Neuron (in vitro differentiated cells): ENCODE measurements around the gene VAX1.
"Not testable (repeated sequence)": the region's sequence is repeated elsewhere in the genome, so short reads cannot be mapped to it uniquely, and the experiment has no call there.

ENCODE experiments used
- H2AFZ ChIP-seq: one replicate; pipeline ENCODE4 v1.6.1; 2013; ENCODE audit warnings: low read depth, mild to moderate bottlenecking, inconsistent platforms, low read length, moderate library complexity
- H3K27me3 ChIP-seq: one replicate; pipeline ENCODE4 v1.6.1; 2013; ENCODE audit warnings: low read length; ENCODE audit not compliant: insufficient read depth
- H3K36me3 ChIP-seq: one replicate; pipeline ENCODE4 v1.6.1; 2013; ENCODE audit warnings: low read length; ENCODE audit not compliant: insufficient read depth
- H3K4me1 ChIP-seq: one replicate; pipeline ENCODE4 v1.6.1; 2013; ENCODE audit warnings: low read length; ENCODE audit not compliant: insufficient read depth
- H3K4me3 ChIP-seq: 2 replicates; pipeline ENCODE4 v1.5.1; 2013; ENCODE audit warnings: mild to moderate bottlenecking, low read length, moderate library complexity
- H3K9me3 ChIP-seq: one replicate; pipeline ENCODE4 v1.6.1; 2013; ENCODE audit warnings: low read length

The VAX1 gene

DNA sequence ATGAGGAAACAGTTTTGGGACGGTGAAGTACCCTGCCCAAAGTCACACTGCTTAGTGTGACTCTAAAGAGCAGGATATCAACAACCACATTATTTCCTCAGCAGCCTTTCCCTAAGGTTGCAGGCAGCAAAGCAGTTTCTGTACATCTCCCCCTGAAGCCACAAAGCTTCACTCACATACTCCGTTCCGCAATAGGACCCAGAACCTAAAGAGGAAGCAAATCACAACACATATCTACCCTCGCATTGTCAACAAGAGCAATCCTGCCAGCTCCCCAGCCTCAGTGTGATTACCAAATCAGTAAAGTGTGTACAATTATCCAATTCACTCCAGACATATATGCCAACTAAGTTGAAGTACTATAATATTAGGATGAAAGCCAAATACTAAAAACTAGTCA is 30.8 kb downstream of the VAX1 start:
- Histone ChIP-seq H3K9me3 (no peaks in the 10 kb centered on the region), H3K4me1 (no peaks in the 10 kb centered on the region), H2AFZ (no peak overlapping the region), H3K36me3 (no peaks in the 10 kb centered on the region), H3K27me3 (peaks cover 6% of the 10 kb centered on the region), H3K4me3 (no peak overlapping the region)

GRCh38 chr10:117096599-117097201 is 41.4 kb downstream of the VAX1 start:
- no peaks in the 10 kb centered on the region for H3K36me3 ChIP-seq
- peaks cover 24% of the 10 kb centered on the region for H3K4me1 ChIP-seq
- no peaks in the 10 kb centered on the region for H3K9me3 ChIP-seq
- no peak overlapping the region for H2AFZ ChIP-seq
- H3K4me3 ChIP-seq: no peak overlapping the region
- peaks cover 8% of the 10 kb centered on the region for H3K27me3 ChIP-seq

GRCh38 chr10:117094856-117095255 is 43.2 kb downstream of the VAX1 start:
- H3K4me1 ChIP-seq: peaks cover 28% of the 10 kb centered on the region
- no peak overlapping the region for H3K4me3 ChIP-seq

DNA sequence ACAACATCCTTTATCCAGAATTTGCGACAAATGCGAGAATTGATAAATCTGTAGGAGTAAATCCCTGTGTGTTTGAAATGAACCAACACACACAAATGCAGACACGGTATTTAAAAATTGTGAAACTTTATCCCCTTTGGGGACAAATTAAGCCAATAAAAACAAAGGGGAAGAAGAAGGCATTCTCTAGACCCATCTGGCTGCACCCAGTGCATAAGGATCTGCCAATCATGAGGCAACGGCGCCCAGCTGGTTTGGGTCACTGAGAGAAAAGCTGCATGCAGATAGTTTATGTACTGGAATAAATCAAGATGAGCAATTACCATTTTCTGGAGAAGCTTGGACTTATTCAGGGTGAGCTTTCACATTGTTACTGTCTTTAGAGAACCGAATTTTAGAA is 45.7 kb downstream of the VAX1 start:
- H3K4me1 ChIP-seq: peaks cover 24% of the 10 kb centered on the region

More at GRCh38 chr10:117094856-117095255, 43.2 kb downstream of the VAX1 start:
- Histone ChIP-seq H3K36me3 (no peaks in the 10 kb centered on the region), H2AFZ (no peak overlapping the region), H3K9me3 (no peaks in the 10 kb centered on the region), H3K27me3 (peaks cover 9% of the 10 kb centered on the region)

DNA sequence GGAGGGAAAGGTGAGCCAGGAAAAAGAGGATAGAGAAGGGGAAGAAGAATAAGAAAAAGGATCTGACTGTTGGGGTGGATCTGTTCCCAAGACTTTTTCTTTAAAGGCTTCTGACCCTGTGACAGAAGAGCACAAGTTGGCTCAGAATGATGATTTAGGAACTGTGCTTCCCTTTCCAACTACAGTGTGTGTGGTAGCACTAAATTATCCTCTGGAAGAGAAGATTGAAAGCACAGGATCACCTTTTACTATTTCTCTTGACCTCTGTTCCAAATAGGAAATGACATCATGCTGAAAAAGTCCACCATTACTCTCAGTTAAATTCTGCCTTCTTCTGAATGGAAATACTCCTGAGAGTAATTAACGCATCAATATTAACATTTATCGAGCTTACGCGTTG is 47.2 kb downstream of the VAX1 start:
- Histone ChIP-seq H3K4me3 (no peak overlapping the region), H3K36me3 (no peaks in the 10 kb centered on the region), H3K9me3 (no peaks in the 10 kb centered on the region), H3K27me3 (peaks cover 9% of the 10 kb centered on the region), H3K4me1 (peaks cover 11% of the 10 kb centered on the region), H2AFZ (no peak overlapping the region)

More for the DNA sequence above, 45.7 kb downstream of the VAX1 start:
- peaks cover 9% of the 10 kb centered on the region for H3K27me3 ChIP-seq
- no peaks in the 10 kb centered on the region for H3K9me3 ChIP-seq
- no peaks in the 10 kb centered on the region for H3K36me3 ChIP-seq
- H2AFZ ChIP-seq: no peak overlapping the region
- H3K4me3 ChIP-seq: no peak overlapping the region

- Histone ChIP-seq H3K4me1 (peaks cover 4% of the 10 kb centered on the region), H3K27me3 (peaks cover 6% of the 10 kb centered on the region), H3K4me3 (no peak overlapping the region), H3K9me3 (no peaks in the 10 kb centered on the region), H2AFZ (no peak overlapping the region), H3K36me3 (no peaks in the 10 kb centered on the region)
Measured at GRCh38 chr10:117087521-117087920, 50.5 kb downstream of the VAX1 start.

- Histone ChIP-seq H3K4me1 (peaks cover 4% of the 10 kb centered on the region), H2AFZ (no peak overlapping the region), H3K4me3 (no peak overlapping the region), H3K9me3 (no peaks in the 10 kb centered on the region), H3K27me3 (peaks cover 4% of the 10 kb centered on the region), H3K36me3 (no peaks in the 10 kb centered on the region)
Measured at GRCh38 chr10:117086546-117086945, 51.5 kb downstream of the VAX1 start.

GRCh38 chr10:117084421-117085246 is 53.4 kb downstream of the VAX1 start:
- H3K4me1 ChIP-seq, H3K9me3 ChIP-seq, H2AFZ ChIP-seq, H3K27me3 ChIP-seq, H3K4me3 ChIP-seq, H3K36me3 ChIP-seq: not testable (repeated sequence)
